ENCODE measurements around the gene HIRA. TPM values are rescaled to one million over a fixed set of nuclear protein-coding genes. Genes with fewer than 3 reads are reported as not detected.

HIRA gene
- total and polyA plus RNA-seq, 2 experiments from 2014 or later, result 2.7 to 18.6 TPM

DNA sequence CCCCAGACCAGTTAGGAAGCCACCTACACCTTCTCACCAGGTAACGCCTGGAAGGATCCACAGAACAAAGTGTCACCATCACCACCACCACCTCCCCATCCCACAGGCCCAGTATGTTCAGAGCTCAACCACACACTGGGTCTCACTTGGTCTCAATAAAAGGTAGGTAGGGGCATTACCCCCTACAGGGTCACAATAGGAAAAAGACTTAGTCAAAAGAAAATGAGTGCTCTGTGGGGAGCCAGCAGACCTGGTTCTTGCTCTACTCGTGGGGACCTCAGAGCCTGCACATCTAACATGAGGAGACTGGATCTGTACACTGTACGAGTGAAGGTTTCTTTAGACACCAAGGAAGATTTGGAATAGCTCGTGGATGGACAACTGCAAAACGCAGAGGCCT, 49.3 kb downstream of the HIRA start:
- Histone ChIP-seq H4K20me1 (ENCODE audit: insufficient read depth) (no peaks in the 10 kb centered on the region), H3K36me3 (ENCODE audit: low read depth) (peaks cover 30% of the 10 kb centered on the region), H3K79me2 (ENCODE audit: insufficient read depth) (no peaks in the 10 kb centered on the region), H3K27me3 (replicated peaks; ENCODE audit: insufficient read depth) (no peaks in the 10 kb centered on the region), H3K9me2 (ENCODE audit: insufficient read depth) (no peaks in the 10 kb centered on the region), H3K9me3 (ENCODE audit: low read depth) (no peaks in the 10 kb centered on the region), H3K9ac (no peak overlapping the region), H3K4me3 (no peak overlapping the region), H3F3A (ENCODE audit: insufficient read depth) (no peaks in the 10 kb centered on the region), H3K4me1 (ENCODE audit: insufficient read depth) (no peaks in the 10 kb centered on the region), H3K4me2 (ENCODE audit: unreplicated experiment) (no peak overlapping the region), H2AFZ (no peak overlapping the region), H3K27ac (no peak overlapping the region)
- no peak for DNase-seq
- TF ChIP-seq EZH2phosphoT487 (IDR thresholded peaks at IDR 0.05; ENCODE audit: insufficient read depth, low read depth), result no peak
- 94 to 98% methylated on average over 5 of the region's 5 CpGs for WGBS, 2 experiments (ENCODE audit: low coverage in 1 of 2, low lambda C conversion rate in 2 of 2, missing lambda C conversion rate in 2 of 2)
- in situ Hi-C loops (cut with MboI), result no loop called here

DNA sequence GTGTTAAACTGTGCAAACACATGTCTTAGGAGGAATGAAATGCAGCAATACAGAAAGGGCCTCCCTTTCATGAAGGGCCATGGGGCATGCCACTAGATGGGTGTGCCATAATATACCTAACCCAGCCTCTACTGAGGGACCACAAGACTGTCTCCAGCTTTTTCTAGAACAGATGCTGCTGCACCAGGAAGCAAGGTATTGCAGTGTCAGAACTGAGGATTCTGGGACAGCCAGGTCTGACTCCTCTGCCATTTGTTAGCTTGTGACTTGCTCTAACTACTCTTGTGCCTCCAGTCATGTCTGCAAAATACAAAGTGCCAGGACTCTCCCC, 53.2 kb downstream of the HIRA start:
- H3K27ac ChIP-seq, result no peak overlapping the region
- H3F3A ChIP-seq (ENCODE audit: insufficient read depth), result no peaks in the 10 kb centered on the region
- H3K79me2 ChIP-seq (ENCODE audit: insufficient read depth), result no peaks in the 10 kb centered on the region
- in situ Hi-C loops (cut with MboI), result no loop called here
- no peak overlapping the region for H2AFZ ChIP-seq
- H3K27me3 ChIP-seq (replicated peaks; ENCODE audit: insufficient read depth), result no peaks in the 10 kb centered on the region
- no peak for TF ChIP-seq EZH2 (IDR thresholded peaks at IDR 0.05; ENCODE audit: insufficient read depth, poor library complexity, severe bottlenecking)
- no peak overlapping the region for H3K4me2 ChIP-seq (ENCODE audit: unreplicated experiment)
- no peaks in the 10 kb centered on the region for H3K4me1 ChIP-seq (ENCODE audit: insufficient read depth)
- H4K20me1 ChIP-seq (ENCODE audit: insufficient read depth), result no peaks in the 10 kb centered on the region
- H3K4me3 ChIP-seq, result no peak overlapping the region
- H3K9me3 ChIP-seq (ENCODE audit: low read depth), result no peaks in the 10 kb centered on the region
- peaks cover 32% of the 10 kb centered on the region for H3K36me3 ChIP-seq (ENCODE audit: low read depth)
- H3K9ac ChIP-seq, result no peak overlapping the region
- no peak for DNase-seq
- H3K9me2 ChIP-seq (ENCODE audit: insufficient read depth), result no peaks in the 10 kb centered on the region

DNA sequence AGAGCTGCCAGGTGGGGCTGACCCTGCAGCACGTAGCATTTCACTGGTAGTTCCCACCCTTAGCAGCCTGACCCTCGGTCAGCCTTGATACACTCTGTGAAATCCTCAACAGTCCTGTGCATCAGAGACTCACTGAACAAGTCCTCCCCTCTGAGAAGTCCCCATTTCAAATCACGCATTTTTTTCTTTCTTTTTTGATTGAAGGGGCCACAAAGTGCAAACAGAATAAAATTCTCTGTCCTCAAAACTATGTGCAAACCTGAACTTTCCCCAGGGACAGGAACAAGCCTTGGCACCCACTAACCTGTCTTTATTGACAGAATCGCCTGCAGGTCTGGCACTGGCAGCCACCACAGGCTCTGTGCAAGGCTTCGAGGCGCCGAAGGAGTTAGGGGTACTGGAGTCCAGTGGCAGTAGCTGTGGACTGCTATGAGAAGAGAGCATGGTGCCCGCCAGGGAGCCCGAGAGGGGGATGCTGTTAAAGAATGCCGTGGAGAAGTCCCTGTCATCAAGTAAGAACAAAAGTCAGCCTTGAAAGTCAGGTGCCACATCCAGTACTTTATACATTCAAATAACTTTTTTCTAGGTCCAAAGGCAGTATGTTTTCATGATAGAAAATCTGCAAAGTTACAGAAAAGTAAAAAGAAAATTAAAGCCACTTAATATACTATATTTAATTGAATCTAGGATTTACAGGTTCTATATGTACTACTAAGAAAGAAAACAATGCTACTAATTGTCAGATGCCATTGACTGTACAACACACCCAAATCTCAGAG, 53.8 kb downstream of the HIRA start:
- no peak overlapping the region for H3K4me3 ChIP-seq
- H3K9me2 ChIP-seq (ENCODE audit: insufficient read depth), result no peaks in the 10 kb centered on the region
- DNase-seq, result no peak
- WGBS, 2 experiments (ENCODE audit: low coverage in 1 of 2, low lambda C conversion rate in 2 of 2, missing lambda C conversion rate in 2 of 2), result 96 to 98% methylated on average over 10 of the region's 10 CpGs
- in situ Hi-C loops (cut with MboI), result no loop called here
- H3K36me3 ChIP-seq (ENCODE audit: low read depth), result peaks cover 31% of the 10 kb centered on the region
- H3K79me2 ChIP-seq (ENCODE audit: insufficient read depth), result no peaks in the 10 kb centered on the region
- TF ChIP-seq EZH2phosphoT487 (IDR thresholded peaks at IDR 0.05; ENCODE audit: insufficient read depth, low read depth), result no peak
- TF ChIP-seq EZH2 (IDR thresholded peaks at IDR 0.05; ENCODE audit: insufficient read depth, poor library complexity, severe bottlenecking), result no peak
- H3K4me2 ChIP-seq (ENCODE audit: unreplicated experiment), result no peak overlapping the region
- no peaks in the 10 kb centered on the region for H3K27me3 ChIP-seq (replicated peaks; ENCODE audit: insufficient read depth)
- no peaks in the 10 kb centered on the region for H4K20me1 ChIP-seq (ENCODE audit: insufficient read depth)
- no peaks in the 10 kb centered on the region for H3K9me3 ChIP-seq (ENCODE audit: low read depth)
- no peaks in the 10 kb centered on the region for H3F3A ChIP-seq (ENCODE audit: insufficient read depth)
- no peaks in the 10 kb centered on the region for H3K4me1 ChIP-seq (ENCODE audit: insufficient read depth)
- H2AFZ ChIP-seq, result no peak overlapping the region
- no peak overlapping the region for H3K27ac ChIP-seq
- no peak overlapping the region for H3K9ac ChIP-seq

DNA sequence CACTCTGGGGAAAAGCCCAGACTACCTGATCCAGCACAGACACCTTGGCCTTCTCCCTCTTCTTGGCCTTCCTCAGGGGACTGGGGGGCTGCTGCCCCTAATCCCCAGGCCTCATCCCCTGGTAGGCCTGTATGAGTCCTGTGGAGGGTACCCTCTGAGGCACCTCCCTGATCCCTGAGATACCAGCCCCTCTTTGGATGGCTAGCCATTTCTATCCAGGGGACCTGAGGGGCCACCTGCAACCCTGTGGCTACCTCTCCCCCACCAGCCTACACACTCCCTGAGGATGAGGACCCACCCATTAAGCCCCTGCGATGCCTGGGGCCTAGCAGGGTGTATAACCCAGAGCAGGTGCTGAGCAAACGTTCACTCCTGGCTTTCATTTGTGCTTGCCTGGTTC, 54.6 kb downstream of the HIRA start:
- no peaks in the 10 kb centered on the region; the same call in 1 of the 2 replicates for H3F3A ChIP-seq (ENCODE audit: insufficient read depth)
- no peaks in the 10 kb centered on the region for H4K20me1 ChIP-seq (ENCODE audit: insufficient read depth)
- H3K9me2 ChIP-seq (ENCODE audit: insufficient read depth), result no peaks in the 10 kb centered on the region
- no peak overlapping the region for H2AFZ ChIP-seq
- WGBS, 2 experiments (ENCODE audit: low coverage in 1 of 2, low lambda C conversion rate in 2 of 2, missing lambda C conversion rate in 2 of 2), result 97 to 100% methylated on average over 2 of the region's 2 CpGs
- no peaks in the 10 kb centered on the region for H3K4me1 ChIP-seq (ENCODE audit: insufficient read depth)
- no peak for DNase-seq
- peaks cover 30% of the 10 kb centered on the region for H3K36me3 ChIP-seq (ENCODE audit: low read depth)
- TF ChIP-seq EZH2phosphoT487 (IDR thresholded peaks at IDR 0.05; ENCODE audit: insufficient read depth, low read depth) (no peak), EZH2 (IDR thresholded peaks at IDR 0.05; ENCODE audit: insufficient read depth, poor library complexity, severe bottlenecking) (no peak)
- no peaks in the 10 kb centered on the region for H3K79me2 ChIP-seq (ENCODE audit: insufficient read depth)
- no peak overlapping the region for H3K4me3 ChIP-seq
- H3K27ac ChIP-seq, result no peak overlapping the region
- no peaks in the 10 kb centered on the region for H3K9me3 ChIP-seq (ENCODE audit: low read depth)
- in situ Hi-C loops (cut with MboI), result no loop called here
- H3K9ac ChIP-seq, result no peak overlapping the region
- no peak overlapping the region for H3K4me2 ChIP-seq (ENCODE audit: unreplicated experiment)
- no peaks in the 10 kb centered on the region for H3K27me3 ChIP-seq (replicated peaks; ENCODE audit: insufficient read depth)

DNA sequence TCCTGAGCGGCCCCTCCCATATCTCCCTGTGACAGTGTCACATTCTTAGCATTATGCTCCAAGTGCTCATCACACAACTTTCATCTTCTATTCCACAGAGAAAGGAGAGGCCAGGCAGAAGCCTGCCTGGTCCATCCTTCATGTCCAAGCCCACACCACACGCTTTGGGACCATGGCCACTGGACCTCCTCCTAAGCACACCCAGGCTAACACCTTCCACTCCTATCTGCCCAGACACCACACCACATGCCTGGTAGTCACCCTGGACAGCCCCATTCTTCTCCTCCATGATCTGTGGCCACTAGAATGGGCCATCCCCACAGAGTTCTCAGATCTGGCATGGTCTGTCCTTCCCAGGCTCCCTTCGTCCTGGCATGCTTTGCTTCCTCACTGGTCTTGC, 55.3 kb downstream of the HIRA start:
- Histone ChIP-seq H3K9me2 (ENCODE audit: insufficient read depth) (no peaks in the 10 kb centered on the region), H3K27me3 (replicated peaks; ENCODE audit: insufficient read depth) (no peaks in the 10 kb centered on the region), H3F3A (ENCODE audit: insufficient read depth) (no peaks in the 10 kb centered on the region; the same call in 1 of the 2 replicates), H3K36me3 (ENCODE audit: low read depth) (peaks cover 27% of the 10 kb centered on the region), H2AFZ (no peak overlapping the region), H3K79me2 (ENCODE audit: insufficient read depth) (no peaks in the 10 kb centered on the region), H3K4me1 (ENCODE audit: insufficient read depth) (no peaks in the 10 kb centered on the region), H3K27ac (no peak overlapping the region), H4K20me1 (ENCODE audit: insufficient read depth) (no peaks in the 10 kb centered on the region), H3K9me3 (ENCODE audit: low read depth) (no peaks in the 10 kb centered on the region), H3K9ac (no peak overlapping the region), H3K4me2 (ENCODE audit: unreplicated experiment) (no peak overlapping the region), H3K4me3 (no peak overlapping the region)
- in situ Hi-C loops (cut with MboI), result no loop called here
- WGBS, 2 experiments (ENCODE audit: low coverage in 1 of 2, low lambda C conversion rate in 2 of 2, missing lambda C conversion rate in 2 of 2), result 93 to 98% methylated on average over 3 of the region's 3 CpGs
- no peak for TF ChIP-seq EZH2phosphoT487 (IDR thresholded peaks at IDR 0.05; ENCODE audit: insufficient read depth, low read depth)
- TF ChIP-seq EZH2 (IDR thresholded peaks at IDR 0.05; ENCODE audit: insufficient read depth, poor library complexity, severe bottlenecking), result no peak
- no peak for DNase-seq
